Osteoblast (primary cell): Measurements from ENCODE around the gene OR4A5. TPM values are rescaled to one million over a fixed set of nuclear protein-coding genes. Genes with fewer than 3 reads are reported as not detected.
"Not testable (repeated sequence)": the region's sequence is repeated elsewhere in the genome, so short reads cannot be mapped to it uniquely, and the experiment has no call there.

Source experiments
- DNase-seq: peaks from one replicate; pipeline ENCODE4 v3.0.0; 2011; ENCODE audit warnings: low spot score, mixed read lengths; ENCODE audit not compliant: insufficient read length; ENCODE audit errors: missing footprints
- H2AFZ ChIP-seq: 2 replicates; pipeline ENCODE4 v1.6.0; 2011; ENCODE audit warnings: mild to moderate bottlenecking, low read length
- H3K27ac ChIP-seq: 2 replicates; pipeline ENCODE4 v1.5.1; 2011; ENCODE audit warnings: mild to moderate bottlenecking, low read depth, low read length, moderate library complexity
- H3K27me3 ChIP-seq: 2 replicates; pipeline ENCODE4 v1.6.0; 2012; ENCODE audit warnings: mild to moderate bottlenecking, control low read depth, inconsistent platforms, low read length, moderate library complexity; ENCODE audit not compliant: insufficient read depth
- H3K36me3 ChIP-seq: 2 replicates; pipeline ENCODE4 v1.5.1; 2011; ENCODE audit warnings: mild to moderate bottlenecking, low read length, control low read depth, moderate library complexity; ENCODE audit not compliant: insufficient read depth
- H3K4me1 ChIP-seq: 2 replicates; pipeline ENCODE4 v1.5.1; 2011; ENCODE audit warnings: mild to moderate bottlenecking, low read length, control low read depth, moderate library complexity; ENCODE audit not compliant: insufficient read depth
- H3K4me2 ChIP-seq: 2 replicates; pipeline ENCODE4 v1.6.0; 2011; ENCODE audit warnings: mild to moderate bottlenecking, low read length; ENCODE audit not compliant: insufficient read depth
- H3K4me3 ChIP-seq: fragments of 200-600 bp; sonication (generic); 3 replicates; pipeline ENCODE4 v1.5.1; 2012; ENCODE audit warnings: mild to moderate bottlenecking, low read length, inconsistent platforms; ENCODE audit not compliant: insufficient read depth
- H3K79me2 ChIP-seq: 2 replicates; pipeline ENCODE4 v1.6.0; 2012; ENCODE audit warnings: mild to moderate bottlenecking, low read length, control low read depth, inconsistent platforms; ENCODE audit not compliant: insufficient read depth
- H3K9me3 ChIP-seq: 2 replicates; pipeline ENCODE4 v1.5.1; 2011; ENCODE audit warnings: low read depth, low read length, control low read depth
- H4K20me1 ChIP-seq: 2 replicates; pipeline ENCODE4 v1.6.0; 2012; ENCODE audit warnings: mild to moderate bottlenecking, low read length, control low read depth; ENCODE audit not compliant: insufficient read depth
- total RNA-seq: library from RNA; depleted of rRNA; stranded (reverse); fragments of >200 nt; gene quantifications from 2 replicates; pipeline ENCODE4 v1.2.3, GENCODE V29; 2012

Gene OR4A5
- not detected in 2 replicates for total RNA-seq

GRCh38 chr11:54706532-54706931 lies at the start of gene OR4A5:
OR4A5 (plus strand) TSS chr11:54706832; CDS start chr11:54706885, 53 bp downstream.
- H3K27ac ChIP-seq, DNase-seq, H2AFZ ChIP-seq, H3K4me3 ChIP-seq, H3K4me2 ChIP-seq, H3K79me2 ChIP-seq, H3K4me1 ChIP-seq, H3K27me3 ChIP-seq, H4K20me1 ChIP-seq, H3K36me3 ChIP-seq, H3K9me3 ChIP-seq: not testable (repeated sequence)

- not testable (repeated sequence) for H3K36me3 ChIP-seq, H3K4me1 ChIP-seq, H3K27me3 ChIP-seq, H3K4me2 ChIP-seq, H4K20me1 ChIP-seq, H3K27ac ChIP-seq, DNase-seq, H3K9me3 ChIP-seq, H3K79me2 ChIP-seq, H3K4me3 ChIP-seq, H2AFZ ChIP-seq
These were observed 13.5 kb downstream of the OR4A5 start for GRCh38 chr11:54720094-54720493.

Other genes with a start within 250 kb of the OR4A5 start
- gene OR4C46, start 102.8 kb upstream of the OR4A5 start, total RNA-seq, result not detected in 2 replicates